ENCODE measurements around the gene SYT9.

GRCh38 chr11:7445564-7445963, 193.9 kb downstream of the SYT9 start:
- TF ChIP-seq REST (IDR thresholded peaks at IDR 0.05; ENCODE audit: insufficient read depth in 1 of 2, low read depth in 2 of 2, low read length in 2 of 2) (no peak), POLR2AphosphoS5 (IDR thresholded peaks at IDR 0.05; ENCODE audit: low read depth, low read length) (no peak), SIN3A (IDR thresholded peaks at IDR 0.05; ENCODE audit: borderline replicate concordance, insufficient read depth, low read length) (no peak)

All from PFSK-1 (cell line).